GM23248 (cell line): ENCODE data around the gene ALDH3B1. TPM values are rescaled to one million over a fixed set of nuclear protein-coding genes. Genes with fewer than 3 reads are reported as not detected.

Source experiments
- DNase-seq: peaks from one replicate; pipeline ENCODE4 v3.0.0-alpha.2; 2015
- H2AFZ ChIP-seq: fragments of 200-600 bp; sonication (generic); 2 replicates; pipeline ENCODE4 v1.6.1; 2016; ENCODE audit warnings: antibody characterized with exemption
- H3F3A ChIP-seq: fragments of 200-600 bp; sonication (generic); 2 replicates; pipeline ENCODE4 v1.6.1; 2016; ENCODE audit warnings: mild to moderate bottlenecking, antibody characterized with exemption, mixed run types; ENCODE audit not compliant: insufficient read depth
- H3K27ac ChIP-seq: fragments of 200-600 bp; sonication (generic); 2 replicates; pipeline ENCODE4 v1.5.1; 2016; ENCODE audit warnings: mild to moderate bottlenecking
- H3K27me3 ChIP-seq: fragments of 200-600 bp; sonication (generic); replicated peaks from 2 replicates; pipeline ENCODE4 v1.6.1; 2016; ENCODE audit warnings: mild to moderate bottlenecking; ENCODE audit not compliant: insufficient read depth
- H3K36me3 ChIP-seq: fragments of 200-600 bp; sonication (generic); 2 replicates; pipeline ENCODE4 v1.6.1; 2016; ENCODE audit warnings: low read depth, mild to moderate bottlenecking
- H3K4me1 ChIP-seq: fragments of 200-600 bp; sonication (generic); 2 replicates; pipeline ENCODE4 v1.6.1; 2016; ENCODE audit warnings: mild to moderate bottlenecking; ENCODE audit not compliant: insufficient read depth
- H3K4me2 ChIP-seq: fragments of 200-600 bp; sonication (generic); one replicate; pipeline ENCODE4 v1.6.1; 2016; ENCODE audit warnings: mild to moderate bottlenecking; ENCODE audit not compliant: unreplicated experiment
- H3K4me3 ChIP-seq: fragments of 200-600 bp; sonication (generic); 2 replicates; pipeline ENCODE4 v1.5.1; 2016; ENCODE audit warnings: mild to moderate bottlenecking
- H3K79me2 ChIP-seq: fragments of 200-600 bp; sonication (generic); 2 replicates; pipeline ENCODE4 v1.6.1; 2016; ENCODE audit warnings: mild to moderate bottlenecking; ENCODE audit not compliant: insufficient read depth
- H3K9ac ChIP-seq: fragments of 200-600 bp; sonication (generic); 2 replicates; pipeline ENCODE4 v1.6.1; 2016; ENCODE audit warnings: mild to moderate bottlenecking
- H3K9me2 ChIP-seq: fragments of 200-600 bp; sonication (generic); 2 replicates; pipeline ENCODE4 v1.6.1; 2016; ENCODE audit warnings: mixed run types, mild to moderate bottlenecking, moderate library complexity; ENCODE audit not compliant: insufficient read depth
- H3K9me3 ChIP-seq: fragments of 200-600 bp; sonication (generic); one replicate; pipeline ENCODE4 v1.6.1; 2017; ENCODE audit warnings: low read depth
- H4K20me1 ChIP-seq: fragments of 200-600 bp; sonication (generic); 2 replicates; pipeline ENCODE4 v1.6.0; 2016; ENCODE audit not compliant: insufficient read depth
- EZH2 ChIP-seq: fragments of 200-600 bp; sonication (generic); IDR thresholded peaks from 2 replicates; pipeline ENCODE4 v1.6.1; 2018; ENCODE audit warnings: antibody characterized with exemption, mild to moderate bottlenecking; ENCODE audit not compliant: insufficient read depth, poor library complexity, severe bottlenecking
- EZH2phosphoT487 ChIP-seq: fragments of 200-600 bp; sonication (generic); IDR thresholded peaks from 2 replicates; pipeline ENCODE4 v1.6.1; 2018; ENCODE audit warnings: antibody characterized with exemption, moderate library complexity, mild to moderate bottlenecking, low read depth; ENCODE audit not compliant: insufficient read depth
- WGBS, 2 experiments: methylation state at CpG; one replicate each; pipeline ENCODE4 v1.1.6; 2015 to 2017; ENCODE audit warnings: low lambda C conversion rate in 2 of 2, low coverage in 1 of 2; ENCODE audit errors: missing lambda C conversion rate in 2 of 2; 5-methylcytosine and 5-hydroxymethylcytosine counted together
- in situ Hi-C: fragments of 300-500 bp; cut with MboI; formaldehyde crosslinking; loops from 2 replicates; pipeline ENCODE4 v1.15.0; 2020
- polyA plus RNA-seq: library from polyadenylated mRNA; unstranded; fragments of >200 nt; fragmentation: Nextera tagmentation; extraction: Ambion mirVana; gene quantifications from 2 replicates; pipeline ENCODE4 v1.2.1, GENCODE V29; 2016
- total RNA-seq: library from RNA; depleted of rRNA; stranded (reverse); fragments of >200 nt; shearing (Covaris generic); gene quantifications from 2 replicates; pipeline ENCODE4 v1.2.3, GENCODE V29; 2014

Gene ALDH3B1
- total and polyA plus RNA-seq, 2 experiments from 2014 or later, result 42.7 to 63.9 TPM

GRCh38 chr11:68003846-68004550 lies 6.1 kb upstream of the ALDH3B1 start, which contains the start of gene UNC93B1:
Gene UNC93B1, minus strand, starts transcription at chr11:68004097. Its CDS starts 54 bp downstream, at chr11:68004043.
- peak; percentile 87 for DNase-seq
- Histone ChIP-seq H3K4me1 (no peaks in the 10 kb centered on the region), H3F3A (peaks cover under 1% of the 10 kb centered on the region), H3K9me2 (no peaks in the 10 kb centered on the region), H3K4me2 (peak within 1 kb of the TSS; percentile 64), H3K27me3 (no peaks in the 10 kb centered on the region), H3K27ac (no peak within 1 kb of the TSS), H3K79me2 (no peaks in the 10 kb centered on the region), H3K36me3 (no peaks in the 10 kb centered on the region), H4K20me1 (no peaks in the 10 kb centered on the region), H3K9ac (peak within 1 kb of the TSS; percentile 60), H2AFZ (peak within 1 kb of the TSS; percentile 69), H3K9me3 (no peaks in the 10 kb centered on the region), H3K4me3 (peak within 1 kb of the TSS; percentile 68)
- 5 to 7% methylated on average over 17 to 32 of the region's 64 CpGs for WGBS, 2 experiments
- in situ Hi-C loops, result no loop called here
- no peak for TF ChIP-seq EZH2phosphoT487

- no peaks in the 10 kb centered on the region for H4K20me1 ChIP-seq
- in situ Hi-C loops, result no loop called here
- H3F3A ChIP-seq, result peaks cover 7% of the 10 kb centered on the region
- no peaks in the 10 kb centered on the region for H3K9me2 ChIP-seq
- WGBS, 2 experiments, result 74 to 77% methylated on average over 14 of the region's 14 CpGs
- H3K9me3 ChIP-seq, result no peaks in the 10 kb centered on the region
- no peaks in the 10 kb centered on the region for H3K27me3 ChIP-seq
- no peaks in the 10 kb centered on the region for H3K79me2 ChIP-seq
- H3K4me3 ChIP-seq, result peak overlapping the region; percentile 68; the same call in 1 of the 2 replicates
- H2AFZ ChIP-seq, result peak overlapping the region; percentile 69
- no peak for TF ChIP-seq EZH2phosphoT487
- TF ChIP-seq EZH2, result no peak
- peak overlapping the region; percentile 64 for H3K4me2 ChIP-seq
- peaks cover 6% of the 10 kb centered on the region; the same call in 1 of the 2 replicates for H3K4me1 ChIP-seq
- no peak for DNase-seq
- peak overlapping the region; percentile 60 for H3K9ac ChIP-seq
- no peak overlapping the region for H3K27ac ChIP-seq
- H3K36me3 ChIP-seq, result no peaks in the 10 kb centered on the region
These were observed 5.4 kb upstream of the ALDH3B1 start for GRCh38 chr11:68004551-68005335.

- H3K79me2 ChIP-seq, result peaks cover 9% of the 10 kb centered on the region
- 89 to 95% methylated on average over 7 of the region's 7 CpGs for WGBS, 2 experiments
- no peaks in the 10 kb centered on the region for H3K36me3 ChIP-seq
- no peak overlapping the region for H2AFZ ChIP-seq
- H3K27ac ChIP-seq, result no peak overlapping the region
- peaks cover 15% of the 10 kb centered on the region for H3F3A ChIP-seq
- no peak for DNase-seq
- in situ Hi-C loops, result no loop called here
- H3K27me3 ChIP-seq, result no peaks in the 10 kb centered on the region
- no peaks in the 10 kb centered on the region for H4K20me1 ChIP-seq
- no peak overlapping the region for H3K4me2 ChIP-seq
- no peak overlapping the region for H3K9ac ChIP-seq
- H3K9me3 ChIP-seq, result no peaks in the 10 kb centered on the region
- no peak for TF ChIP-seq EZH2
- no peak for TF ChIP-seq EZH2phosphoT487
- no peaks in the 10 kb centered on the region for H3K9me2 ChIP-seq
- no peak overlapping the region for H3K4me3 ChIP-seq
- peaks cover 16% of the 10 kb centered on the region for H3K4me1 ChIP-seq
These were observed 3.4 kb upstream of the ALDH3B1 start for GRCh38 chr11:68006606-68007166.

GRCh38 chr11:68007498-68008380 lies 2.4 kb upstream of the ALDH3B1 start:
- peaks cover 26% of the 10 kb centered on the region for H3K4me1 ChIP-seq
- DNase-seq, result no peak
- TF ChIP-seq EZH2 (no peak), EZH2phosphoT487 (no peak)
- peaks cover 15% of the 10 kb centered on the region for H3F3A ChIP-seq
- H3K79me2 ChIP-seq, result peaks cover 20% of the 10 kb centered on the region
- no peak overlapping the region for H3K4me3 ChIP-seq
- H4K20me1 ChIP-seq, result no peaks in the 10 kb centered on the region
- no peak overlapping the region for H3K4me2 ChIP-seq
- H3K36me3 ChIP-seq, result no peaks in the 10 kb centered on the region
- 79 to 81% methylated on average over 15 to 16 of the region's 16 CpGs for WGBS, 2 experiments
- no peak overlapping the region for H3K9ac ChIP-seq
- no peaks in the 10 kb centered on the region for H3K9me2 ChIP-seq
- no peaks in the 10 kb centered on the region for H3K9me3 ChIP-seq
- H2AFZ ChIP-seq, result no peak overlapping the region
- no peaks in the 10 kb centered on the region for H3K27me3 ChIP-seq
- H3K27ac ChIP-seq, result no peak overlapping the region
- in situ Hi-C loops, result no loop called here
